K562 (cell line): ENCODE results near the gene ITGA11. TPM values are rescaled to one million over a fixed set of nuclear protein-coding genes. Genes with fewer than 3 reads are reported as not detected.

ENCODE experiments used
- BDP1 ChIP-seq: IDR thresholded peaks from 3 replicates; pipeline ENCODE4 v1.6.1; 2011; ENCODE audit not compliant: insufficient read length, insufficient read depth
- BMI1 ChIP-seq: fragments of 150-350 bp; IDR thresholded peaks from 2 replicates; pipeline ENCODE4 v1.6.1; 2014; ENCODE audit warnings: low read length
- EP300 ChIP-seq: IDR thresholded peaks from 2 replicates; pipeline ENCODE4 v1.6.1; 2012; ENCODE audit warnings: low read length, improper control_type of control experiment
- FOXA3 ChIP-seq, 2 experiments: fragments of 450-650 bp in 1 of 2; sonication (generic) in 1 of 2; formaldehyde crosslinking; IDR thresholded peaks in 1 of 2; conservative IDR thresholded peaks in 1 of 2; 2 replicates each; pipeline versions ENCODE4 v1.4.0 to v1.8.0; 2020 to 2022; ENCODE audit warnings: mild to moderate bottlenecking in 2 of 2, missing genetic modification reagents in 1 of 2
- NFIX ChIP-seq: fragments of 250-450 bp; sonication (Bioruptor Pico); IDR thresholded peaks from 2 replicates; pipeline ENCODE4 v1.4.0; 2020; ENCODE audit warnings: low read depth, mild to moderate bottlenecking, moderate library complexity
- NR3C1 ChIP-seq: sonication (generic); formaldehyde crosslinking; IDR thresholded peaks from 2 replicates; pipeline ENCODE4 v1.8.1; 2022; ENCODE audit warnings: missing genetic modification reagents
- POLR2H ChIP-seq: IDR thresholded peaks from 2 replicates; pipeline ENCODE4 v1.6.1; 2016; ENCODE audit warnings: missing genetic modification characterization, low read depth, mild to moderate bottlenecking, control low read depth, missing compliant biosample characterization, moderate library complexity
- SREBF2 ChIP-seq: sonication (generic); formaldehyde crosslinking; IDR thresholded peaks from 2 replicates; pipeline ENCODE4 v1.4.0; 2020; ENCODE audit warnings: mild to moderate bottlenecking, missing genetic modification reagents
- TCFL5 ChIP-seq: fragments of 250-450 bp; sonication (Bioruptor Pico); conservative IDR thresholded peaks from 2 replicates; pipeline ENCODE4 v1.6.1; 2021; ENCODE audit warnings: mild to moderate bottlenecking, moderate library complexity, matching md5 sums
- THRAP3 ChIP-seq: fragments of 450-650 bp; IDR thresholded peaks from 2 replicates; pipeline ENCODE4 v1.6.1; 2016; ENCODE audit warnings: mild to moderate bottlenecking, inconsistent platforms, borderline replicate concordance
- TSC22D4 ChIP-seq: fragments of 450-650 bp; IDR thresholded peaks from 2 replicates; pipeline ENCODE4 v1.6.1; 2016; ENCODE audit warnings: missing genetic modification characterization, missing biosample characterization, control low read depth
- ZNF12 ChIP-seq: sonication (generic); formaldehyde crosslinking; IDR thresholded peaks from 2 replicates; pipeline ENCODE4 v1.4.0; 2020; ENCODE audit warnings: mild to moderate bottlenecking, missing genetic modification reagents
- ZNF175 ChIP-seq: fragments of 200-800 bp; sonication (Bioruptor generic); IDR thresholded peaks from 2 replicates; pipeline ENCODE4 v1.6.1; 2016; ENCODE audit warnings: low read depth, mild to moderate bottlenecking, missing genetic modification characterization, missing compliant biosample characterization
- ZNF431 ChIP-seq: sonication (generic); formaldehyde crosslinking; IDR thresholded peaks from 2 replicates; pipeline ENCODE4 v1.8.0; 2022; ENCODE audit warnings: mild to moderate bottlenecking, missing genetic modification reagents
- polyA plus RNA-seq, 8 experiments: library from polyadenylated mRNA; depleted of rRNA in 4 of 8; stranded (reverse) in 5 of 8; unstranded in 3 of 8; fragments of >200 nt; fragmentation: Nextera tagmentation in 2 of 8; fragmentation: Illumina TruSeq in 1 of 8; extraction: Ambion mirVana in 2 of 8; extraction: Trizol in 1 of 8; gene quantifications; 2 replicates each; pipeline versions ENCODE4 v1.2.1 to v1.2.3, GENCODE V29; 2011 to 2014; ENCODE audit warnings: inconsistent platforms in 1 of 8, missing spikeins in 1 of 8
- total RNA-seq, 7 experiments: library from RNA; depleted of rRNA in 6 of 7; stranded (reverse); fragments of >200 nt in 6 of 7; fragmentation: Illumina TruSeq in 2 of 7; extraction: Trizol in 2 of 7; gene quantifications; 2 replicates each; pipeline versions ENCODE4 v1.2.1 to v1.2.3, GENCODE V29; 2011 to 2021; ENCODE audit warnings: low replicate concordance in 1 of 7
- TF ChIP-seq, protein P1 (sequence below), 2 experiments: IDR thresholded peaks; 2 replicates each; pipeline ENCODE4 v1.6.1; 2011; ENCODE audit warnings: borderline replicate concordance in 1 of 2, control low read depth in 1 of 2, low read depth in 1 of 2, low read length in 1 of 2, mild to moderate bottlenecking in 1 of 2, mixed read lengths in 1 of 2, moderate library complexity in 1 of 2; ENCODE audit not compliant: insufficient read depth in 1 of 2, insufficient read length in 1 of 2, poor library complexity in 1 of 2, severe bottlenecking in 1 of 2; ENCODE audit errors: extremely low read depth in 1 of 2
- TF ChIP-seq, protein P2 (sequence below): sonication (generic); formaldehyde crosslinking; IDR thresholded peaks from 2 replicates; pipeline ENCODE4 v1.4.0; 2020; ENCODE audit warnings: mild to moderate bottlenecking, missing genetic modification reagents
- TF ChIP-seq, protein P3 (sequence below): fragments of 250-450 bp; sonication (Bioruptor Pico); IDR thresholded peaks from 2 replicates; pipeline ENCODE4 v1.9.0; 2021; ENCODE audit warnings: mild to moderate bottlenecking
- TF ChIP-seq, protein P4 (sequence below): fragments of 450-650 bp; IDR thresholded peaks from 2 replicates; pipeline ENCODE4 v1.6.1; 2018; ENCODE audit warnings: mild to moderate bottlenecking, low read depth; ENCODE audit not compliant: partially characterized antibody

ITGA11 gene
- total and polyA plus RNA-seq, 9 of the 15 experiments (the other 6 are each of a cell fraction or from before 2014, with no cell fraction given), result 0.01 TPM; not detected in 8

DNA sequence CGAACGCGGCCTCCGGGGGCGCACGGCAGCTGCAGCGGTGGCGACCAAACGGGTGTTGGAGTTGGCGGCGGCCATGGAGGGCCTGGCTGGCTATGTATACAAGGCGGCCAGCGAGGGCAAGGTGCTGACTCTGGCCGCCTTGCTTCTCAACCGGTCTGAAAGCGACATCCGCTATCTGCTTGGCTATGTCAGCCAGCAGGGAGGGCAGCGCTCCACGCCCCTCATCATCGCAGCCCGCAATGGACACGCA, 153.7 kb downstream of the ITGA11 start (continued):
- TF ChIP-seq, protein P1, sequence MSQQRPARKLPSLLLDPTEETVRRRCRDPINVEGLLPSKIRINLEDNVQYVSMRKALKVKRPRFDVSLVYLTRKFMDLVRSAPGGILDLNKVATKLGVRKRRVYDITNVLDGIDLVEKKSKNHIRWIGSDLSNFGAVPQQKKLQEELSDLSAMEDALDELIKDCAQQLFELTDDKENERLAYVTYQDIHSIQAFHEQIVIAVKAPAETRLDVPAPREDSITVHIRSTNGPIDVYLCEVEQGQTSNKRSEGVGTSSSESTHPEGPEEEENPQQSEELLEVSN (IDR thresholded peaks at IDR 0.05; ENCODE audit: borderline replicate concordance in 1 of 2, extremely low read depth in 1 of 2, insufficient read depth in 1 of 2, insufficient read length in 1 of 2, low read depth in 1 of 2, low read length in 1 of 2, poor library complexity in 1 of 2, severe bottlenecking in 1 of 2), result no peak
- TF ChIP-seq SREBF2 (CRISPR knock-in tag) (no peak), EP300 (no peak), BMI1 (no peak), TSC22D4 (tag) (no peak), TCFL5 (CRISPR knock-in tag) (no peak), NFIX (no peak), NR3C1 (CRISPR knock-in tag) (no peak), ZNF431 (CRISPR knock-in tag) (0 out of 2 replicates have a peak, but pooled peaks have one; percentile 69), BDP1 (no peak), FOXA3 (CRISPR knock-in tag; conservative IDR thresholded peaks at IDR 0.05 in 1 of 2, IDR thresholded peaks at IDR 0.05 in 1 of 2) (0 out of 4 replicates have a peak, but pooled peaks of 1 of the 2 experiments have one; percentile 26), ZNF12 (CRISPR knock-in tag) (no peak), ZNF175 (CRISPR knock-in tag) (0 out of 2 replicates have a peak, but pooled peaks have one; percentile 15), POLR2H (no peak), THRAP3 (no peak)
- TF ChIP-seq, protein P2, sequence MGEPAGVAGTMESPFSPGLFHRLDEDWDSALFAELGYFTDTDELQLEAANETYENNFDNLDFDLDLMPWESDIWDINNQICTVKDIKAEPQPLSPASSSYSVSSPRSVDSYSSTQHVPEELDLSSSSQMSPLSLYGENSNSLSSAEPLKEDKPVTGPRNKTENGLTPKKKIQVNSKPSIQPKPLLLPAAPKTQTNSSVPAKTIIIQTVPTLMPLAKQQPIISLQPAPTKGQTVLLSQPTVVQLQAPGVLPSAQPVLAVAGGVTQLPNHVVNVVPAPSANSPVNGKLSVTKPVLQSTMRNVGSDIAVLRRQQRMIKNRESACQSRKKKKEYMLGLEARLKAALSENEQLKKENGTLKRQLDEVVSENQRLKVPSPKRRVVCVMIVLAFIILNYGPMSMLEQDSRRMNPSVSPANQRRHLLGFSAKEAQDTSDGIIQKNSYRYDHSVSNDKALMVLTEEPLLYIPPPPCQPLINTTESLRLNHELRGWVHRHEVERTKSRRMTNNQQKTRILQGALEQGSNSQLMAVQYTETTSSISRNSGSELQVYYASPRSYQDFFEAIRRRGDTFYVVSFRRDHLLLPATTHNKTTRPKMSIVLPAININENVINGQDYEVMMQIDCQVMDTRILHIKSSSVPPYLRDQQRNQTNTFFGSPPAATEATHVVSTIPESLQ (CRISPR knock-in tag), result no peak
- TF ChIP-seq, protein P3, sequence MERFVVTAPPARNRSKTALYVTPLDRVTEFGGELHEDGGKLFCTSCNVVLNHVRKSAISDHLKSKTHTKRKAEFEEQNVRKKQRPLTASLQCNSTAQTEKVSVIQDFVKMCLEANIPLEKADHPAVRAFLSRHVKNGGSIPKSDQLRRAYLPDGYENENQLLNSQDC, result no peak
- TF ChIP-seq, protein P4, sequence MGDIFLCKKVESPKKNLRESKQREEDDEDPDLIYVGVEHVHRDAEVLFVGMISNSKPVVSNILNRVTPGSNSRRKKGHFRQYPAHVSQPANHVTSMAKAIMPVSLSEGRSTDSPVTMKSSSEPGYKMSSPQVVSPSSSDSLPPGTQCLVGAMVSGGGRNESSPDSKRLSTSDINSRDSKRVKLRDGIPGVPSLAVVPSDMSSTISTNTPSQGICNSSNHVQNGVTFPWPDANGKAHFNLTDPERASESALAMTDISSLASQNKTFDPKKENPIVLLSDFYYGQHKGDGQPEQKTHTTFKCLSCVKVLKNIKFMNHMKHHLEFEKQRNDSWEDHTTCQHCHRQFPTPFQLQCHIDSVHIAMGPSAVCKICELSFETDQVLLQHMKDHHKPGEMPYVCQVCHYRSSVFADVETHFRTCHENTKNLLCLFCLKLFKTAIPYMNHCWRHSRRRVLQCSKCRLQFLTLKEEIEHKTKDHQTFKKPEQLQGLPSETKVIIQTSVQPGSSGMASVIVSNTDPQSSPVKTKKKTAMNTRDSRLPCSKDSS, result no peak
